B cell (primary cell): ENCODE measurements around the gene PCAT7.

Source experiments
- EZH2 ChIP-seq: IDR thresholded peaks from 2 replicates; pipeline ENCODE4 v1.6.1; 2012; ENCODE audit warnings: borderline replicate concordance, low read depth, mild to moderate bottlenecking, moderate library complexity, low read length; ENCODE audit not compliant: insufficient read depth, poor library complexity, severe bottlenecking
- TF ChIP-seq, protein P1 (sequence below): fragments of 200-600 bp; IDR thresholded peaks from one replicate; pipeline ENCODE4 v1.8.0; 2022; ENCODE audit warnings: antibody characterized with exemption, mild to moderate bottlenecking

DNA sequence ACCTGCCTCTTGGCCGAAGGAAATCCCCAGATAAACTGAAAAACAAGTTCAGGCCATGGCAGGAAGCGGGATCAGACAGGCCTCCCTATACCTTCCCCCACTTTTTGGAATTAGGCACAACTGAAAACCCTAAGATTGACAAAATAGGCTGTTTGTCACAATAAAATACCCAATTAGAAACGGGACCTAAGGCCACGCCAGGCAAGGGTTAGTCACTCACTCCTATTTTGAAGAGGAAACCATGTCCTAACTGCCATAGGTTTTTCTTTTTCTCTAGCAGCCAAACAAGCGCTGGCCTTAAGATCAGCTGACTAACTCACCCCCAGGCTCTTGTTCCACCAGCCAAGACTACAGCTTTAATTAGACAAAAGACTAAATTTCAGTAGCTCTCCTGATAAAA is 26.8 kb downstream of the PCAT7 start:
- TF ChIP-seq, protein P1, sequence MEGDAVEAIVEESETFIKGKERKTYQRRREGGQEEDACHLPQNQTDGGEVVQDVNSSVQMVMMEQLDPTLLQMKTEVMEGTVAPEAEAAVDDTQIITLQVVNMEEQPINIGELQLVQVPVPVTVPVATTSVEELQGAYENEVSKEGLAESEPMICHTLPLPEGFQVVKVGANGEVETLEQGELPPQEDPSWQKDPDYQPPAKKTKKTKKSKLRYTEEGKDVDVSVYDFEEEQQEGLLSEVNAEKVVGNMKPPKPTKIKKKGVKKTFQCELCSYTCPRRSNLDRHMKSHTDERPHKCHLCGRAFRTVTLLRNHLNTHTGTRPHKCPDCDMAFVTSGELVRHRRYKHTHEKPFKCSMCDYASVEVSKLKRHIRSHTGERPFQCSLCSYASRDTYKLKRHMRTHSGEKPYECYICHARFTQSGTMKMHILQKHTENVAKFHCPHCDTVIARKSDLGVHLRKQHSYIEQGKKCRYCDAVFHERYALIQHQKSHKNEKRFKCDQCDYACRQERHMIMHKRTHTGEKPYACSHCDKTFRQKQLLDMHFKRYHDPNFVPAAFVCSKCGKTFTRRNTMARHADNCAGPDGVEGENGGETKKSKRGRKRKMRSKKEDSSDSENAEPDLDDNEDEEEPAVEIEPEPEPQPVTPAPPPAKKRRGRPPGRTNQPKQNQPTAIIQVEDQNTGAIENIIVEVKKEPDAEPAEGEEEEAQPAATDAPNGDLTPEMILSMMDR: no peak
- TF ChIP-seq EZH2: no peak
